ENCODE results near the gene OR52I2. TPM values are rescaled to one million over a fixed set of nuclear protein-coding genes. Genes with fewer than 3 reads are reported as not detected.

OR52I2 gene
- not detected for total RNA-seq

DNA sequence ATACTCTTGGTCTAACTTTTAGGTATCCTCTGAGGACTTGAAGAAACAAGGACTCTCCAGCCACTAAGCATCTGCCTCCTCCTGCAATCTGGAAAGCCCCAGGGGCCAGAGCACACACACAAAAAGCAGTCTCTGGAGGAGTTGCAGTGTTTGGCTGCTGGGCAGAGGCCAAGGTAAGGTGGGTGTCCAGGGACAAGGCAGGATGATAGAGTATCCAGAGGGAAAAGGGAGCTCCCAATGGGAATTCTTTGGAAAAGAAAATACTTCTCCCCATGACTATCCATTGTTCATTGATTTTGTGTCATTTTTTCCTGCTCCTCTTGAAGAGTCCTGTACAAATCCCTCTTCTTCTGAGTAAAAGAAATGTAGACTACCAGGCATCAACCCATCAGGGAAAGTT is at the start of gene OR52I2:
OR52I2 (plus strand) TSS at position 301 of the 400 bp plus-strand sequence.
- intact Hi-C loops (cut with DNase I), result no loop called here
- DNase-seq (ENCODE audit: low spot score) (no peak), ATAC-seq (no peak)

- intact Hi-C loops (cut with DNase I), result no loop called here
- ATAC-seq, result peak; percentile 64
These were observed 41.8 kb upstream of the OR52I2 start for GRCh38 chr11:4539603-4540219.

DNA sequence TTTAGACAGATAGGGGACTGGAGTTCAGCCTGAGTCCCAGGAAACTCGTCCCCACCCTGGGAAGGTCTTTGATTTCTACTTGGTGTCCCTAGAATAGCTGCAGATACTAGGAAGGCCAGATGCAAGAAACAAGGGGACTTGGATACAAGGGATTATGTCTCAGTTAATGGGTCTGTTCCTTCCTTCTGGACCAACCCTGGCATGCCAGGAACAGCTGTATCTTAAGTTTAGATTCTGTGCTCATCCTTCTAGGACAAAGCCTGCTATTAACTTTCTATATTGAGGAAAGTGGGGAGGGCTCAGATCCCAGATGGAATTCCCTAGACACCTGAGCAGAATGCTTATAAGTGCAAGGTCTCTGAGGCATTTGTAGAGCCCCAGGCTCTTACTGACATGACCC is 40.5 kb upstream of the OR52I2 start:
- no peak for DNase-seq (ENCODE audit: low spot score)
- no peak for ATAC-seq
- intact Hi-C loops (cut with DNase I), result no loop called here

More at GRCh38 chr11:4539603-4540219, 41.8 kb upstream of the OR52I2 start:
- peak; percentile 78 for DNase-seq (ENCODE audit: low spot score)

DNA sequence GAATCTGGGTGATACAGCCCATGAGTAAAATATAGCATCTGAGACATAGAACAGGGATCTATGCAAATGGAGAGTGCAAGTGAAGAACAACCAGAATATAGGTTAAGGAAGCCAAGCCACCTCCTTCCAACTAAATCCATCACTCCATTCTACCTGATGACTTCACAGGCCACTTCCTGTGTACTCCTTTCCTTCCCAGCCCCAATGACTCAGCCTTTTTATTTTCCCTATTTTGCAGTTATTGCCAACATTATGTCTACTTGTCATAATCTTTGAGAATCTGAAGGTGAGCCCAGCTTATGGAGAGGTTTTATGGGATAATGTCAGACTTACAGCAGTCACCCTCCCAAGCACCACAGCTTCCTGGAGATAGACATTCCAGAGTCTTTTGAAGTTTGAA is 38.0 kb upstream of the OR52I2 start:
- ATAC-seq (no peak), DNase-seq (ENCODE audit: low spot score) (no peak)
- intact Hi-C loops (cut with DNase I), result no loop called here

- ATAC-seq, result no peak
- intact Hi-C loops (cut with DNase I), result no loop called here
These were observed 36.7 kb upstream of the OR52I2 start, which contains the start of gene OR52M1 for GRCh38 chr11:4544891-4545290. Gene OR52M1 (plus strand): TSS chr11:4545191. CDS start chr11:4545191, 0 bp downstream.

DNA sequence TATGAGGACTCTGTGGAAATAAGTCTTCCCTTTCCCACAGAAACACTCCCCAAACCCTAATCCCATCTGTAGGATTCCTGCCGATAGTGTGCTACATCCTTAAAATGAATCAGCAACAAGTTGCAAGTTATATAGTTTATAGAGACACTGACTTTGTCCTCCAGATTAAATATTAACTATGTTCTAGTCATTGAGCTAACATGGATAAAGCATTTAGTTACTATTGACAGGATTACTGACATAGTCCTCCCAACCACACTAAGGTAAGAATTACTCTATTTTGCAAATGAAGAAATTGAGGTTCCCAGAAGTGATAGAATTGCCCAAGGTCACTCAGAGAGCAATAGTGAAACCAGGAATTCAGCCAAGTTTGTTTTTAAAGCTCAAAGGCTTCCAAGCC is 34.7 kb upstream of the OR52I2 start:
- ATAC-seq (no peak), DNase-seq (ENCODE audit: low spot score) (no peak)
- intact Hi-C loops (cut with DNase I), result no loop called here

More at GRCh38 chr11:4544891-4545290, 36.7 kb upstream of the OR52I2 start, which contains the start of gene OR52M1:
- DNase-seq (ENCODE audit: low spot score), result no peak

- no peak for ATAC-seq
- no peak for DNase-seq (ENCODE audit: low spot score)
- intact Hi-C loops (cut with DNase I), result no loop called here
These were observed 34.1 kb upstream of the OR52I2 start for GRCh38 chr11:4547416-4547815.

DNA sequence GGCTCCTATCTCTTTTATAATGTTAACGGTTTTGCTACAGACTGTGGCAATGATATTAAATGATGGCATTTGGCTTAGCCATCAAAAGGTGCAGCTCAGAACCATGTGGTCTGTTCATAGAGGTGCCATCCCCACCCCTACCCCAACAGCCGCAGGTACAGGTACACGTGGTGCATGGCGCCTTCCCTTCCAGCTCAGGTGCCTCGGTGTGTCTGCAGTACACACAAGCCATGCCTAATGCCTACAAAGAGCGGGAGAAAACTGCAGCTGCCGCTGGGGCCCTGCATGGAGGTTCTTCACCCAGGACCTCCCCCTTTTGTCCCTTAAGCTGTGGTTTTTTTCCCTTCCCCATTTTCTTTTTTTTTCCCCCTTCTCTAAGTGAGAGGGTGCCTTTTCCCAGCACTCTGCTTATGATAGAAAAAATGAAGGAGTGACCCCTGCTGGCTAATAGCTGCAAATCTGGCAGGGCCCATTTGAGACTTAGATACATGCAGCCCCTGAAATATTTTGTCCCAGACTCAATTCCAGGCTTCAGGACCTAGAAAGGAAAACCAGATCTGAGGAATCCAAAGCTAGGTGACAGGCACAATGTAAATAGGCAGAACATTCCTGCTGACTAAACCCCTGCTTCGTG is 30.1 kb upstream of the OR52I2 start:
- intact Hi-C loops (cut with DNase I), result no loop called here
- DNase-seq (ENCODE audit: low spot score) (no peak), ATAC-seq (no peak)

GRCh38 chr11:4559527-4560440 is 21.8 kb upstream of the OR52I2 start:
- intact Hi-C loops (cut with DNase I), result no loop called here
- DNase-seq (ENCODE audit: low spot score) (no peak), ATAC-seq (no peak)

- intact Hi-C loops (cut with DNase I), result no loop called here
- DNase-seq (ENCODE audit: low spot score) (no peak), ATAC-seq (no peak)
These were observed 21.1 kb upstream of the OR52I2 start for GRCh38 chr11:4560467-4560866.

DNA sequence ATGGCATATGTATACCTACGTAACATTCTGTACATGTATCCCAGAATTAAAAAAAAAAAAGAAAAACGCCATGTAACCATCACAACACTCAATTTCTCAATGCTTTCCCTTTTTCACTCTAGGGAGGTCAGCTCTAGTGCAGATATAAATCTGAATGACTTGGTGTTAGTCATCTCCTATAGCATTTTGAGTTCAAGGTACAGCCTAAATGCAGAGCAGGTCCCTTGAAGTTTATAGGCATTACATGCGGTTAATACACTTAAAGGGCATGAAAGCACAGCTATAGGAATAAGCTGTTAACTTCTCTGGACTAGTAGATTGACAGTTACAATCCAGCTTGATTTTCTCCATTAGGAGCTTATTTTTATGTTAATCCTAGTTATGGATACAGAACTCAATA is 16.2 kb upstream of the OR52I2 start:
- ATAC-seq (no peak), DNase-seq (ENCODE audit: low spot score) (no peak)
- intact Hi-C loops (cut with DNase I), result no loop called here

DNA sequence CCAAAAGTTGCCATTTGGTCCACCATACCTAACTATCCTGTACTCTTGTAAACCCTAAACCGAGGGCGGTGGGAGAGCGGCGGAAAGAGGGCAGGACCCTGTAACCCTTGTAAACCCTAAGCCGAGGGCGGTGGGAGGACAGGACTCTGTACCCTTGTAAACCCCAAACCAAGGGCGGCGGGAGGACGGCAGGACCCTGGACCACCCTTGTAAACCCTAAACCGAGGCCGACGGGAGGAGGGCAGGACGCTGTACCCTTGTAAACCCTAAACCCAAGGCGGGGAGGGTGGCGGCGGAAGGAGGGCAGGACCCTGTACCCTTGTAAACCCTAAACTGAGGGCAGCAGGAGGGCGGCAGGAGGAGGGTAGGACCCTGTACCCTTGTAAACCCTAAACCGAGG is 12.5 kb upstream of the OR52I2 start:
- DNase-seq (ENCODE audit: low spot score), result no peak
- ATAC-seq, result no peak
- intact Hi-C loops (cut with DNase I), result no loop called here

DNA sequence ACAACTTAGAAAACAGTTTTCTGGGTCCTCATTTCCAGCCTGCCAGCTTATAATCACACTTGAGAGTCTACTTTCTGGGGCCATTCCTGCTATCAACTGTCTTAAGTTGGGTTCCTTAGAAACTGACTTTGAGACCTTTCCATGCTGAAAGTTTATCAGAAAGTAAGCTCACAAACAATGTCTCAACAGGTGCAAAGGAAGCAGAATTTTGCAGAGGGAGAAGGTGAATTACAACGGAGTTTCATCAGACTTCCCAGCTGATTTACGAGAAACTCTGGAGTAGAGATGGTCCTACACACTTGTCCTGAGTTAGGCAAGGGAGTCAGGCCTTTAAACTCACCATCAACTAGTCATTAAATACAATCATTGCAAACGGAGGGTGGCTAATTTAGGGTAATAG is 4.7 kb upstream of the OR52I2 start:
- ATAC-seq, result no peak
- DNase-seq (ENCODE audit: low spot score), result no peak
- intact Hi-C loops (cut with DNase I), result no loop called here

- intact Hi-C loops (cut with DNase I), result no loop called here
- DNase-seq (ENCODE audit: low spot score) (no peak), ATAC-seq (no peak)
These were observed 3.8 kb upstream of the OR52I2 start for GRCh38 chr11:4577761-4578160.

DNA sequence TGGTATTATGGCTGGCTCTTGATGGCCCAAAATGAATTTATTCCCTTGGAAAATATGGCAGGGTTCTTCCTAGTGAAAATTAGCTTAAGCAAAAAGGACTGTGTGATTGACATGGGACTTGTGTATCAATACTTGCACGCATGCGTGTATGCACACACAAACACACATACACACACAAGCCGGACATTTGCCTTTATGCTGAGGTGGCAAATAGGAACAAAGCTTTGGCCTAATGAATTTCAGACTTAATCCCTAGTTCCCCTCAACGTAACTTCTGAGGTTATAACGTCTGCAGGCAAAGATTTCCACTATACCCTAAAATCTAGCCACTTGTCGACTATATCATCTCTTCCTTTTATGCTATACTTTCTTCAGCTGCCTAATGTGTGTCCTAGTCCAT is 2.9 kb upstream of the OR52I2 start:
- ATAC-seq (no peak), DNase-seq (ENCODE audit: low spot score) (no peak)
- intact Hi-C loops (cut with DNase I), result no loop called here

GRCh38 chr11:4580124-4580523 is 1.4 kb upstream of the OR52I2 start:
- ATAC-seq, result no peak
- no peak for DNase-seq (ENCODE audit: low spot score)
- intact Hi-C loops (cut with DNase I), result no loop called here

DNA sequence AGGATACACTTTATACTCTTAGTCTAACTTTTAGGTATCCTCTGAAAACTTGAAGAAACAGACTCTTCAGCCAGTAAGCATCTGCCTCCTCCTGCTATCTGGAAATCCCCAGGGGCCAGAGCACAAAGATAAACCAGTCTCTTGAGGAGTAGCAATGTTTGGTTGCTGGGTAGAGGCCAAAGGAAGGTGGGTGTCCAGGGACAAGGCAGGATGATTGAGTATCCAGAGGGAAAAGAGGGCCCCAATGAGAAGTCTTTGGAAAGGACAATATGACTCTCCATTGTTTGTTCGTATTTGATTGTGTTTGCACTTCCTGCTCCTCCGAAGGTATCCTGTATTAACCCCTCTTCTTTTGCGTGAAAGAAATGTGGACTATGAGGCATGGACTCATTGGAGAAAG is 7.5 kb downstream of the OR52I2 start:
- intact Hi-C loops (cut with DNase I), result no loop called here
- no peak for ATAC-seq
- DNase-seq (ENCODE audit: low spot score), result no peak

- intact Hi-C loops (cut with DNase I), result no loop called here
- no peak for ATAC-seq
- DNase-seq (ENCODE audit: low spot score), result no peak
These were observed 12.2 kb downstream of the OR52I2 start, which contains the start of gene OR52I1 for GRCh38 chr11:4593739-4594138. Gene OR52I1 (plus strand): TSS chr11:4594039. CDS start chr11:4594039, 0 bp downstream.

- ATAC-seq, result no peak
- no peak for DNase-seq (ENCODE audit: low spot score)
- intact Hi-C loops (cut with DNase I), result no loop called here
These were observed 23.5 kb downstream of the OR52I2 start for GRCh38 chr11:4605057-4605456.
